BLaER1 treated with 17β-estradiol and CSF1 and Interleukin-3, amounts not matched to agents 10 nM and 100 nM (cell line): ENCODE data around the gene ALG1.

Experiments used
- H3K27ac ChIP-seq, 11 experiments: shearing (Covaris generic); formaldehyde crosslinking; 2 replicates each; pipeline ENCODE4 v1.8.1; 2022
- H3K27me3 ChIP-seq, 11 experiments: shearing (Covaris generic); formaldehyde crosslinking; 2 replicates each; pipeline ENCODE4 v1.8.1; 2022
- H3K36me3 ChIP-seq, 11 experiments: shearing (Covaris generic); formaldehyde crosslinking; 2 replicates each; pipeline ENCODE4 v1.8.1; 2022
- H3K4me1 ChIP-seq, 10 experiments: shearing (Covaris generic); formaldehyde crosslinking; 2 replicates each; pipeline ENCODE4 v1.8.1; 2022
- H3K4me2 ChIP-seq, 11 experiments: shearing (Covaris generic); formaldehyde crosslinking; 2 replicates each; pipeline ENCODE4 v1.8.1; 2022
- H3K4me3 ChIP-seq, 10 experiments: shearing (Covaris generic); formaldehyde crosslinking; 2 replicates each; pipeline ENCODE4 v1.8.1; 2022
- H3K9ac ChIP-seq, 11 experiments: shearing (Covaris generic); formaldehyde crosslinking; 2 replicates each; pipeline ENCODE4 v1.8.1; 2022
- H3K9me3 ChIP-seq, 11 experiments: shearing (Covaris generic); formaldehyde crosslinking; replicated peaks in 1 of 11; 2 replicates each; pipeline ENCODE4 v1.8.1; 2022
- H4K20me1 ChIP-seq, 11 experiments: shearing (Covaris generic); formaldehyde crosslinking; 2 replicates each; pipeline ENCODE4 v1.8.1; 2022
- Cebpa-rat ChIP-seq, 11 experiments: shearing (Covaris generic); IDR thresholded peaks; 2 replicates each; pipeline ENCODE4 v1.8.1; 2022

ALG1 gene

GRCh38 chr16:5056352-5056751 lies 15.3 kb upstream of the ALG1 start:
- no peak overlapping the region for H3K4me3 ChIP-seq
- no peak overlapping the region for H3K9ac ChIP-seq
- no peaks in the 10 kb centered on the region for H3K36me3 ChIP-seq
- no peak overlapping the region for H3K4me2 ChIP-seq
- H3K27ac ChIP-seq = no peak overlapping the region
- no peaks in the 10 kb centered on the region for H3K9me3 ChIP-seq
- H3K27me3 ChIP-seq = no peaks in the 10 kb centered on the region
- no peaks in the 10 kb centered on the region for H4K20me1 ChIP-seq
- peaks cover 9 to 24% (median 19%) of the 10 kb centered on the region in 10 experiments for H3K4me1 ChIP-seq
- no peak for TF ChIP-seq Cebpa-rat (IDR thresholded peaks at IDR 0.05)

- H3K27me3 ChIP-seq = 0 out of 22 replicates have a peak, but pooled peaks cover 0 to 6% (median 0%) of the 10 kb centered on the region in 11 experiments
- H3K9ac ChIP-seq = no peak overlapping the region; a peak in 1 of 22 replicates
These were observed 13.2 kb upstream of the ALG1 start for GRCh38 chr16:5058476-5058875.

DNA sequence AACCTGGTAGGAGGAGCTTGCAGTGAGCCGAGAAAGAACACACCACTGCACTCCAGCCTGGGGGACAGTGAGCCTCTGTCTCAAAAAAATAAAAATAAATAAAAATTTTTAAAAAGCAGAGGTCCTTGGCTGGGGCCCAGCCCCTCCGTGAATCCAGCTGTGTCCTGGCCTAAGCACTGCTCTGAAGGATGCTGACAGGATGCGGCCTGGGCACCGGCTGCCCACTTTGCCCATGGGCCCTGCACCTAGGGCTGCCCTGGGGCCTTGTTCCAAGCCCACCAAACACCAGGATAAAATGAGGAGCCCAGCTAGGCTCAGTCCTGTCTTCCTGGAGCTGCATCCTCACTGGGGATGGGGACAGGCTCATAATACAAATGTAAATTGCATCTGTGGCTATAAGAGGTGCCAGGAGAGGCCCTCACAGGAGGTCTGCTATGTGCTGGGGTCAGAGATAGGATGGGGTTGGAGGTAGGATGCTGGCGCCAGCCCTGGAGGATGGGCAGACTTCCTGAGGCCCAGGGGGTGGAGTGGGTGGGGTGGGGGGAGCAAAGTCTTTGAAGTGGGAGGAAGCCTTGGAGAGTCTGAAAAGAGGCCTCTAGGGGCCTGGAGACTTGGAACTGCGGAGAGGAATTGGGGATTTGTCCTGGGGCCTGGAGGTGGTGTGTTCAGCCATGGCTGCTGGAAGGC lies 12.1 kb upstream of the ALG1 start:
- H3K9ac ChIP-seq = no peak overlapping the region
- H3K4me3 ChIP-seq = no peak overlapping the region
- peaks cover 18 to 42% (median 35%) of the 10 kb centered on the region in 10 experiments for H3K4me1 ChIP-seq
- no peak for TF ChIP-seq Cebpa-rat (IDR thresholded peaks at IDR 0.05)
- H3K4me2 ChIP-seq = peak overlapping the region in 8 of 11 experiments; percentile 18 to 64 (median 40); a peak in 8 of 22 replicates
- no peaks in the 10 kb centered on the region for H3K9me3 ChIP-seq
- no peak overlapping the region for H3K27ac ChIP-seq
- 0 out of 22 replicates have a peak, but pooled peaks cover 0 to 7% (median 0%) of the 10 kb centered on the region in 11 experiments for H4K20me1 ChIP-seq
- 0 out of 22 replicates have a peak, but pooled peaks cover 0 to 6% (median 0%) of the 10 kb centered on the region in 11 experiments for H3K27me3 ChIP-seq
- H3K36me3 ChIP-seq = no peaks in the 10 kb centered on the region

More at GRCh38 chr16:5058476-5058875, 13.2 kb upstream of the ALG1 start:
- Histone ChIP-seq H4K20me1 (0 out of 22 replicates have a peak, but pooled peaks cover 0 to 7% (median 0%) of the 10 kb centered on the region in 11 experiments), H3K27ac (0 out of 22 replicates have a peak overlapping the region, but pooled peaks of 2 of the 11 experiments have one; percentile 16 to 26), H3K36me3 (no peaks in the 10 kb centered on the region), H3K4me2 (peak overlapping the region; percentile 37 to 77 (median 54); a peak in 21 of 22 replicates), H3K4me1 (peaks cover 18 to 42% (median 35%) of the 10 kb centered on the region in 10 experiments), H3K9me3 (no peaks in the 10 kb centered on the region), H3K4me3 (no peak overlapping the region)
- TF ChIP-seq Cebpa-rat (IDR thresholded peaks at IDR 0.05) = no peak

DNA sequence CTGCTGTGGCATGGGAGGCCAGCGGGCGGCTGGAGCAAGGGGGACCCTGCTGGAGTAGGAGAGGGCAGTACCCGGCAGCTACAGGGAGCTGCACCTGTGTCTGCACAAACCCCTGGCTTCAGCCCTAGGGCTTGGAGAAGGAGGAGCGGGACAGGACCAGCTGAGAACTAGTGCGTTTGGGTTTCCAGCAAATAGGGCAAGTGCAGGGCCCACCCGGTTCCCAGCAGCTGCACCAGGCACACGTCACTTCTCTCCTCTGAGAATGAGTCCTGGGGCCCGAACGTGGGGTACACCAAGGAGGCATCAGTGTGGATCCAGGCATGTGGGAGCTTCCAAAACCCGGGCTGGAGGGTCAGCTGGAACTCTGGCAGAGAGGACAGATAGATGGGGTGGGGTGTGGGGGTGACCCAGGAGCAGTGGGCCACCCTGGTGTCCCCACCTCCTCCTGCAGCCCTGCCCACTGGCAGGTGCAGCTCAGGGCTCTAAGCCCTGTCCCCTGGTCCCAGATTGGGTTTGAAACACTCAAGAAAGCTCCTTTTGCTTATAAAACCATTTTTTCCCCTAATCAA lies 11.5 kb upstream of the ALG1 start:
- Histone ChIP-seq H4K20me1 (0 out of 22 replicates have a peak, but pooled peaks cover 0 to 7% (median 0%) of the 10 kb centered on the region in 11 experiments), H3K4me3 (no peak overlapping the region), H3K4me1 (peaks cover 18 to 42% (median 35%) of the 10 kb centered on the region in 10 experiments), H3K27ac (no peak overlapping the region), H3K27me3 (0 out of 22 replicates have a peak, but pooled peaks cover 0 to 6% (median 0%) of the 10 kb centered on the region in 11 experiments), H3K9me3 (no peaks in the 10 kb centered on the region), H3K36me3 (no peaks in the 10 kb centered on the region), H3K4me2 (peak overlapping the region in 4 of 11 experiments; percentile 33 to 64 (median 49); a peak in 3 of 22 replicates), H3K9ac (no peak overlapping the region)
- no peak for TF ChIP-seq Cebpa-rat (IDR thresholded peaks at IDR 0.05)

GRCh38 chr16:5062051-5062450 lies 9.6 kb upstream of the ALG1 start:
- peaks cover 18 to 42% (median 35%) of the 10 kb centered on the region in 10 experiments for H3K4me1 ChIP-seq
- no peaks in the 10 kb centered on the region for H3K36me3 ChIP-seq
- H3K27ac ChIP-seq = no peak overlapping the region
- H3K27me3 ChIP-seq = 0 out of 22 replicates have a peak, but pooled peaks cover 0 to 6% (median 0%) of the 10 kb centered on the region in 11 experiments
- H3K9me3 ChIP-seq = no peaks in the 10 kb centered on the region
- no peak overlapping the region for H3K4me3 ChIP-seq
- 0 out of 22 replicates have a peak, but pooled peaks cover 0 to 7% (median 0%) of the 10 kb centered on the region in 11 experiments for H4K20me1 ChIP-seq
- TF ChIP-seq Cebpa-rat (IDR thresholded peaks at IDR 0.05) = no peak
- H3K9ac ChIP-seq = peak overlapping the region in 1 of 11 experiments; percentile 14; a peak in 1 of 22 replicates
- H3K4me2 ChIP-seq = peak overlapping the region in 9 of 11 experiments; percentile 5 to 81 (median 69); a peak in 16 of 22 replicates

DNA sequence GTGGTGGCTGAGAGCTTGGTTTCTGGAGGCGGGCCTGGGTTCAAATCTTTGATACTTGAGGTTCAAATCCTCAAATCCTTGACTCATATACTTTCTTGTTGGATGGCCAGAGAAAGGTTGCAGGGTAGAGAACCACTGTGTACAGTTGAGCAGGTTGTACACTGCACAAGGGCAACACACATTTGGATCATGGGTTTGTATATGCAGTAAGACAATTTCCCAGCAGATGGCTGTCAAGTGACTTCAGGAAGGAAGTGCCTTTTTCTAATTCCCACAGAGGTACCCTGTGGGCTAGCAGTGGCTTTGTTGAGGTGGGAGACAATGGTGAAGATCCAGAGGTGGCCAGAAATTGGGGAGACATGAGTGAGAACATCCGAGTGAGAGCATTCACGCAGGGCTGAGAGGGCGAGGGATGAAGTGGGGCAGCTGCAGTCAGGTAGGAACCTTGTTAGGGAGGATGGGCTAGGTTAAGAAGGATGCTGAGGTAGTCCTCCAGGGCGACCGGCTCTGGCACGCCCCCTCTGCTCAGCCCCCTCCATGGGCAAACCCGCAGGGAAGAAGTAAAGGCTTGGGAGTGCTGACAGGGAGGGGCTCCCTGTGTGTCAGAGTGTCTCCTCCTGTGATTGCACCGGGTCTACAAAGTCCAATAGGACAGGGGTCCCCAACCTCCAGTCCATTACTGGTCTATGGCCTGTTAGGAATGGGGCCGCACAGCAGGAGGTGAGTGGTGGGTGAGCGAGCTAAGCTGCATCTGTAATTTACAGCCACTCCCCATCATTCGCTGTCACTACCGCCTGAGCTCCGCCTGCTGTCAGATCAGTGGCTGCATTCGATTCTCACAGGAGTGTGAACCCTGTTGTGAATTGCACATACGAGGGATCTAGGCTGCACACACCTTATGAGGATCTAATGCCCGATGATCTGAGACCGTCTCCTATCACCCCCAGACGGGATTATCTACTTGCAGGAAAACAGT lies 8.6 kb upstream of the ALG1 start:
- TF ChIP-seq Cebpa-rat (IDR thresholded peaks at IDR 0.05) = no peak
- no peak overlapping the region for H3K4me3 ChIP-seq
- H3K27ac ChIP-seq = no peak overlapping the region
- H3K36me3 ChIP-seq = no peaks in the 10 kb centered on the region
- no peak overlapping the region for H3K9ac ChIP-seq
- 0 out of 22 replicates have a peak, but pooled peaks cover 0 to 6% (median 0%) of the 10 kb centered on the region in 11 experiments for H3K27me3 ChIP-seq
- H3K9me3 ChIP-seq = no peaks in the 10 kb centered on the region
- H3K4me1 ChIP-seq = peaks cover 16 to 38% (median 34%) of the 10 kb centered on the region in 10 experiments
- H4K20me1 ChIP-seq = 0 out of 22 replicates have a peak, but pooled peaks cover 0 to 7% (median 0%) of the 10 kb centered on the region in 11 experiments
- H3K4me2 ChIP-seq = peak overlapping the region in 9 of 11 experiments; percentile 5 to 81 (median 69); a peak in 15 of 22 replicates

GRCh38 chr16:5064915-5065314 lies 6.7 kb upstream of the ALG1 start:
- 0 out of 22 replicates have a peak, but pooled peaks cover 0 to 6% (median 0%) of the 10 kb centered on the region in 11 experiments for H3K27me3 ChIP-seq

DNA sequence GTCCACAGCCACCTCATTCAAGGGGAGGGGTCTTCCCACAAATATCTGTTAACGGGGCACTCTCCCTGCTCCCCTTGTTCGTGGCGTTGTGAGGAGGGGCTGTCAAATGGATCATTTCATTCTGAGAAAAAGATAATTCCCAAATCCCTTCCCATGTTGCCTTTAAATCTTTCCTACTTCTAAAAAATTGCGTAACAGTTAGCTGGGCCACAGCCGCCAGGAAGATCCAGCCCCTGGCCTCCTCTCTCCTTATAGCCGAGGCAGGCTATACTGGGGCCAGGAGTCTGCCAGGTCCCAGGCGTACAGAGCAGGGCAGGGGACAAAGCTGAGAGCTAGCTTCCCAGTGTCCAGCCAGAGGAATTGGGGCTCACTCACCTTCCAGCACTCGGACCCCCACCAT lies 6.3 kb upstream of the ALG1 start:
- 0 out of 22 replicates have a peak overlapping the region, but pooled peaks of 1 of the 11 experiments have one; percentile 6 for H3K9ac ChIP-seq
- H3K27me3 ChIP-seq = 0 out of 22 replicates have a peak, but pooled peaks cover 0 to 6% (median 0%) of the 10 kb centered on the region in 11 experiments
- TF ChIP-seq Cebpa-rat (IDR thresholded peaks at IDR 0.05) = peak in 7 of 11 experiments; percentile 20 to 82 (median 47); a peak in 7 of 22 replicates
- H3K27ac ChIP-seq = no peak overlapping the region
- H3K9me3 ChIP-seq = peaks cover 0 to 5% (median 0%) of the 10 kb centered on the region in 11 experiments; a peak in 1 of 22 replicates
- H3K4me1 ChIP-seq = peaks cover 7 to 21% (median 18%) of the 10 kb centered on the region in 10 experiments; a peak in 17 of 20 replicates
- H3K36me3 ChIP-seq = no peaks in the 10 kb centered on the region
- 0 out of 22 replicates have a peak, but pooled peaks cover 0 to 7% (median 0%) of the 10 kb centered on the region in 11 experiments for H4K20me1 ChIP-seq
- H3K4me2 ChIP-seq = no peak overlapping the region
- no peak overlapping the region for H3K4me3 ChIP-seq

More at GRCh38 chr16:5064915-5065314, 6.7 kb upstream of the ALG1 start:
- H3K36me3 ChIP-seq = no peaks in the 10 kb centered on the region
- no peak overlapping the region for H3K9ac ChIP-seq
- no peak overlapping the region for H3K4me2 ChIP-seq
- H3K27ac ChIP-seq = no peak overlapping the region
- TF ChIP-seq Cebpa-rat (IDR thresholded peaks at IDR 0.05) = no peak
- H4K20me1 ChIP-seq = 0 out of 22 replicates have a peak, but pooled peaks cover 0 to 7% (median 0%) of the 10 kb centered on the region in 11 experiments
- H3K4me1 ChIP-seq = peaks cover 7 to 21% (median 19%) of the 10 kb centered on the region in 10 experiments; a peak in 17 of 20 replicates
- no peak overlapping the region for H3K4me3 ChIP-seq
- 0 out of 22 replicates have a peak, but pooled peaks cover 0 to under 1% (median 0%) of the 10 kb centered on the region in 11 experiments for H3K9me3 ChIP-seq
